T-helper 1 cell treated with Interleukin-12 subunit alpha and Interleukin-12 subunit beta and Interleukin-4 antibody, amounts not matched to agents 30 μg/mL and 1 μg/mL, for 36 hours (primary cell): ENCODE data around the gene NR1H2.
"Not testable (repeated sequence)": the region's sequence is repeated elsewhere in the genome, so short reads cannot be mapped to it uniquely, and the experiment has no call there.

Experiments
- H3K27ac Mint-ChIP-seq: one replicate; pipeline ENCODE4 v1.8.0; 2021; ENCODE audit warnings: mild to moderate bottlenecking, mixed read lengths
- H3K27me3 Mint-ChIP-seq: one replicate; pipeline ENCODE4 v1.8.0; 2021; ENCODE audit warnings: low read depth, mixed read lengths
- H3K36me3 Mint-ChIP-seq: one replicate; pipeline ENCODE4 v1.8.0; 2021; ENCODE audit warnings: low read depth, mixed read lengths
- H3K4me1 Mint-ChIP-seq: one replicate; pipeline ENCODE4 v1.8.0; 2021; ENCODE audit warnings: low read depth, mixed read lengths
- H3K4me3 Mint-ChIP-seq: one replicate; pipeline ENCODE4 v1.8.0; 2021; ENCODE audit warnings: mild to moderate bottlenecking, moderate library complexity, mixed read lengths
- H3K9me3 Mint-ChIP-seq: one replicate; pipeline ENCODE4 v1.8.0; 2021; ENCODE audit warnings: mixed read lengths

Gene NR1H2

GRCh38 chr19:50379602-50380001 is 3.3 kb downstream of the NR1H2 start:
- no peaks in the 10 kb centered on the region for H3K9me3 Mint-ChIP-seq
- H3K36me3 Mint-ChIP-seq: peaks cover 36% of the 10 kb centered on the region
- peaks cover 22% of the 10 kb centered on the region for H3K4me1 Mint-ChIP-seq
- no peak overlapping the region for H3K27ac Mint-ChIP-seq
- no peaks in the 10 kb centered on the region for H3K27me3 Mint-ChIP-seq
- H3K4me3 Mint-ChIP-seq: no peak overlapping the region

- H3K9me3 Mint-ChIP-seq: no peaks in the 10 kb centered on the region
- H3K4me3 Mint-ChIP-seq: no peak overlapping the region
- peaks cover 41% of the 10 kb centered on the region for H3K36me3 Mint-ChIP-seq
- H3K4me1 Mint-ChIP-seq: peaks cover 27% of the 10 kb centered on the region
- H3K27ac Mint-ChIP-seq: no peak overlapping the region
- H3K27me3 Mint-ChIP-seq: no peaks in the 10 kb centered on the region
Measured at GRCh38 chr19:50380137-50380536, 3.9 kb downstream of the NR1H2 start.

- Mint-ChIP-seq H3K27me3 (no peaks in the 10 kb centered on the region), H3K4me3 (no peak overlapping the region), H3K36me3 (peaks cover 42% of the 10 kb centered on the region), H3K27ac (no peak overlapping the region), H3K9me3 (no peaks in the 10 kb centered on the region), H3K4me1 (peaks cover 30% of the 10 kb centered on the region)
Measured at GRCh38 chr19:50380751-50381151, 4.5 kb downstream of the NR1H2 start.

DNA sequence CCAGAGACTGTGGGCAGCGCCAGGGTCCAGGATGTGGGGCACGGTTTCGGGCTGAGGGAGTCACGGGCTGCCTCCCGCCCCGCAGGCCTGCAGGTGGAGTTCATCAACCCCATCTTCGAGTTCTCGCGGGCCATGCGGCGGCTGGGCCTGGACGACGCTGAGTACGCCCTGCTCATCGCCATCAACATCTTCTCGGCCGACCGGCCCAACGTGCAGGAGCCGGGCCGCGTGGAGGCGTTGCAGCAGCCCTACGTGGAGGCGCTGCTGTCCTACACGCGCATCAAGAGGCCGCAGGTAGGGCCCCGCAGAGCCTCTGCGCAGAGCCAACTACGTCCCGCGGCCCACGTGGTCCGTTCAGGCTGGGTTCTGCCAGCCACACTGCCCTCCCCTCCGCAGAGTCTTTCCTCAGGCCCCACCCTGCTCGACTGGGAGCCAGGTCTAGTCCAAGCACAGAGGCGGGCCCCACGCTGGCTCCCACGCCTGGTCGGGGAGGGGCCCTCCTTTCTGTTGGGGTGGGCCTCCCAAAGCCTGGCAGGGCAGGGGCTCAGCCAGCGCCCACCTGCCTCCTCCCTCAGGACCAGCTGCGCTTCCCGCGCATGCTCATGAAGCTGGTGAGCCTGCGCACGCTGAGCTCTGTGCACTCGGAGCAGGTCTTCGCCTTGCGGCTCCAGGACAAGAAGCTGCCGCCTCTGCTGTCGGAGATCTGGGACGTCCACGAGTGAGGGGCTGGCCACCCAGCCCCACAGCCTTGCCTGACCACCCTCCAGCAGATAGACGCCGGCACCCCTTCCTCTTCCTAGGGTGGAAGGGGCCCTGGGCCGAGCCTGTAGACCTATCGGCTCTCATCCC is 5.8 kb downstream of the NR1H2 start:
- peaks cover 25% of the 10 kb centered on the region for H3K4me1 Mint-ChIP-seq
- H3K27ac Mint-ChIP-seq: no peak overlapping the region
- peaks cover 40% of the 10 kb centered on the region for H3K36me3 Mint-ChIP-seq
- no peak overlapping the region for H3K4me3 Mint-ChIP-seq
- no peaks in the 10 kb centered on the region for H3K9me3 Mint-ChIP-seq
- H3K27me3 Mint-ChIP-seq: no peaks in the 10 kb centered on the region

GRCh38 chr19:50383001-50383851 is 7.0 kb downstream of the NR1H2 start:
- peaks cover 37% of the 10 kb centered on the region for H3K36me3 Mint-ChIP-seq
- no peaks in the 10 kb centered on the region for H3K27me3 Mint-ChIP-seq
- peak overlapping the region; percentile 91 for H3K4me3 Mint-ChIP-seq
- H3K9me3 Mint-ChIP-seq: no peaks in the 10 kb centered on the region
- peaks cover 26% of the 10 kb centered on the region for H3K4me1 Mint-ChIP-seq
- peak overlapping the region; percentile 82 for H3K27ac Mint-ChIP-seq

GRCh38 chr19:50383852-50384684 is 7.8 kb downstream of the NR1H2 start, which contains the start of gene POLD1:
Gene POLD1, plus strand, starts transcription at chr19:50384347. Its CDS starts 14,505 bp downstream, at chr19:50398852.
- Mint-ChIP-seq H3K36me3 (peaks cover 35% of the 10 kb centered on the region), H3K4me1 (peaks cover 26% of the 10 kb centered on the region), H3K27ac (peak within 1 kb of the TSS; percentile 87), H3K27me3 (no peaks in the 10 kb centered on the region), H3K9me3 (no peaks in the 10 kb centered on the region), H3K4me3 (peak within 1 kb of the TSS; percentile 91)

DNA sequence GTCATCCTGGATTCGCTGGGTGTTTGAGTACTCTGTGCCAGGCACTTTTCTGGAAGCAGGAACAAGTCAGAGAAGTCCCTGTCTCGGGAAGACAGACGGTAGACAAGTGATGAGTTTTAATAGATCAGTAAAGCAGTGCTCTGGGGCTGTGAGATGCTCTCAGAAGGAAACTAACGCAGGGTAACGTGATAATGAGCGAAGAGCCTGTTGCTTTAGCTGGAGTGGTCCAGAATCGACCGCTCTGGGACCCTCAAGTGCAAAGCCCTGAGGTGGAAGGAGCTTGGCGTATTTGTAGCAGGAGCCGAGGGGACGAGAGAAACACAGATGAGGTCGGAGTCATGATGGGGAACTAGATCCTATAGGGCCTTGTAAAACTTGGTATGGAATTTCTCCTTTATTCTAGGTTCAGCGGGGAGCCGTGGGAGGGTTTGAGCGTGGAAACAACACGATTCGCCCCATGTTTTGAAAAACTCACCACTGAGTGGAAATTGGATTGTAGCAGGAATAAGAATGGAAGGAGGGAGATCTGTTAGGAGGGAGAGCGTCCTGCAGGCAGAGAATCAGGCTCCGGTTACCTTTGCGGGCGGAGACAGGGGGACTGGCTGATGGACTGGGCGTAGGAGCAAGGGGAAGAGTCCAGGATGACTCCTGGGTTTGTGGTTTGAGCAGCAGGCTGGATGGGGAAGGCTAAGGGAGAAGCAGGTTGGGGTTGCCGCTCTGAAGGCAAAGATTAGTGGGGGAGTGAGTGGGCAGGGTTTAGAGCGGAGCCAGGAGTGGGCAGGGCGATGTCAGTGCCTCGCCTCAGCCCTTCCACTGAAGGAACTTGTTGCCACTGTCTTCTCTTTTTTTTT is 8.7 kb downstream of the NR1H2 start:
- Mint-ChIP-seq H3K9me3 (no peaks in the 10 kb centered on the region), H3K27ac (peak overlapping the region; percentile 87), H3K4me1 (peaks cover 24% of the 10 kb centered on the region), H3K27me3 (no peaks in the 10 kb centered on the region), H3K4me3 (peak overlapping the region; percentile 91), H3K36me3 (peaks cover 30% of the 10 kb centered on the region)

- Mint-ChIP-seq H3K9me3 (no peaks in the 10 kb centered on the region), H3K27me3 (no peaks in the 10 kb centered on the region), H3K4me1 (peaks cover 23% of the 10 kb centered on the region), H3K4me3 (peak overlapping the region; percentile 38), H3K27ac (no peak overlapping the region), H3K36me3 (peaks cover 27% of the 10 kb centered on the region)
Measured at GRCh38 chr19:50387176-50387867, 11.1 kb downstream of the NR1H2 start.

DNA sequence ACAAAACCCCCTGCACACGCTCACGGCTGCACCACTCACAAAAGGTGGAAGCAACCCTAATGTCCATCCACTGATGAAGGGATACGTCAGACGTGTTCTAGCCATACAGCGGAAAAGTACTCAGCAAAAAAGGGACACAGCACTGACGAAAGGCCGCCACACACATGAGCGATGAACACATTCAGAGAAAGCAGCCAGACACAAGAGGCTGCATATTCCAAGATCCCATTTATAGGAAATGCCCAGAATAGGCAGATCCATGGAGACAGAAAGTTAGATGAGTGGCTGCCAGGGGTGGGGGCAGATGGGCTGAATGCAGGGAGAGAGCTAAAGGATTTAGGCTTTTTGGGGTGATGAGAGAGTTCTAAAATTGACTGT is 11.6 kb downstream of the NR1H2 start:
- Mint-ChIP-seq H3K4me3 (peak overlapping the region; percentile 38), H3K27ac (no peak overlapping the region), H3K36me3 (peaks cover 27% of the 10 kb centered on the region), H3K4me1 (peaks cover 23% of the 10 kb centered on the region), H3K27me3 (no peaks in the 10 kb centered on the region), H3K9me3 (no peaks in the 10 kb centered on the region)

DNA sequence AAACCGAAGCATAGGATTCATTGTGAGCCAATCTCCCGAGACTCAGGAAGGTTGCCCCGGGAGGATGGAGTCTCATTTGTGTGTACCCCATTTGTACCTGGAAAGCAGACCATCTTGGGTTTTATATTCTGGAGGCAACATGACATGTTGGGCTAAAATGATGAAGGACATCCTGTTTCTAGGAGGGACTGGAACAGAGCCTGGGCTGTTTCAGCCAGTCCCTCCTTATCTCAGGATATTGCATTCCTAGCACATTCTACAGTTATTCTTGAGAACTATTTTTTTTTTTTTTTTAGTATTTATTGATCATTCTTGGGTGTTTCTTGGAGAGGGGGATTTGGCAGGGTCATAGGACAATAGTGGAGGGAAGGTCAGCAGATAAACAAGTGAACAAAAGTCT is 14.0 kb downstream of the NR1H2 start:
- H3K9me3 Mint-ChIP-seq, H3K27me3 Mint-ChIP-seq, H3K4me1 Mint-ChIP-seq, H3K27ac Mint-ChIP-seq, H3K4me3 Mint-ChIP-seq: not testable (repeated sequence)
- H3K36me3 Mint-ChIP-seq: peaks cover 26% of the 10 kb centered on the region

GRCh38 chr19:50390952-50391351 is 14.7 kb downstream of the NR1H2 start:
- H3K4me3 Mint-ChIP-seq, H3K27ac Mint-ChIP-seq, H3K27me3 Mint-ChIP-seq, H3K4me1 Mint-ChIP-seq, H3K9me3 Mint-ChIP-seq: not testable (repeated sequence)
- peaks cover 27% of the 10 kb centered on the region for H3K36me3 Mint-ChIP-seq

GRCh38 chr19:50392759-50393158 is 16.5 kb downstream of the NR1H2 start:
- Mint-ChIP-seq H3K4me1 (peaks cover 2% of the 10 kb centered on the region), H3K36me3 (peaks cover 25% of the 10 kb centered on the region), H3K27me3 (no peaks in the 10 kb centered on the region), H3K27ac (no peak overlapping the region), H3K4me3 (no peak overlapping the region), H3K9me3 (no peaks in the 10 kb centered on the region)

DNA sequence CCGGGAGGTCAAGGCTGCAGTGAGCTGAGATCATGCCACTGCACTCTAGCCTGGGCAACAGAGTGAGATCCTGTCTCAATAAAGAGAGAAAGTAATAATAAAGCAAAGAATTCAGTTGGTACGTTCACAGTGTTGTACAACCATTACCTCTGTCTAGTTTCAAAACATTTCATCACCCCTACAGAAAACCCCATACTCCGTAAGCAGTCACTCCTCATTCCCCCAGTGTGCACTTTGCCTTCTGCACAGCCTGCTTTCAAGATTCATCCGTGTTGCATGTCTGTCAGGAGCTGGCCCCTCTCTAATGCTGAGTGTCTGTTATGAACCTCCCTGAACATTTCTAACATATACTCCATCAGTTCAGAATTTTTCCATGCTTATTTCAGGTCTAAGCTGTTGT is 17.3 kb downstream of the NR1H2 start:
- Mint-ChIP-seq H3K4me1 (no peaks in the 10 kb centered on the region), H3K4me3 (no peak overlapping the region), H3K9me3 (no peaks in the 10 kb centered on the region), H3K27ac (no peak overlapping the region), H3K27me3 (no peaks in the 10 kb centered on the region), H3K36me3 (peaks cover 25% of the 10 kb centered on the region)
